HepG2 (cell line): Measurements from ENCODE around the gene SZRD1. TPM values are rescaled to one million over a fixed set of nuclear protein-coding genes. Genes with fewer than 3 reads are reported as not detected.

Source experiments
- ARID4A ChIP-seq: sonication (generic); formaldehyde crosslinking; IDR thresholded peaks from 2 replicates; pipeline ENCODE4 v1.5.0; 2020; ENCODE audit warnings: mild to moderate bottlenecking, missing genetic modification reagents, borderline replicate concordance
- CC2D1A ChIP-seq: sonication (generic); formaldehyde crosslinking; IDR thresholded peaks from 2 replicates; pipeline ENCODE4 v1.8.1; 2023; ENCODE audit warnings: mild to moderate bottlenecking, missing genetic modification reagents
- ELF4 ChIP-seq: sonication (generic); formaldehyde crosslinking; IDR thresholded peaks from 2 replicates; pipeline ENCODE4 v1.5.0; 2020; ENCODE audit warnings: missing genetic modification reagents, mild to moderate bottlenecking, moderate library complexity, borderline replicate concordance
- EZH2 ChIP-seq: conservative IDR thresholded peaks from 2 replicates; pipeline ENCODE4 v1.6.1; 2012; ENCODE audit warnings: mild to moderate bottlenecking, low read depth, low read length, moderate library complexity
- GATAD1 ChIP-seq: IDR thresholded peaks from 2 replicates; pipeline ENCODE4 v1.6.1; 2016; ENCODE audit warnings: missing genetic modification reagents, missing compliant biosample characterization
- GMEB1 ChIP-seq: sonication (generic); formaldehyde crosslinking; IDR thresholded peaks from 2 replicates; pipeline ENCODE4 v1.5.1; 2020; ENCODE audit warnings: missing genetic modification reagents, mild to moderate bottlenecking, borderline replicate concordance
- KAT8 ChIP-seq: IDR thresholded peaks from 2 replicates; pipeline ENCODE4 v1.6.1; 2016; ENCODE audit warnings: missing genetic modification reagents, missing compliant biosample characterization
- MZF1 ChIP-seq: sonication (generic); formaldehyde crosslinking; IDR thresholded peaks from 2 replicates; pipeline ENCODE4 v1.8.1; 2023; ENCODE audit warnings: mild to moderate bottlenecking, missing genetic modification reagents, borderline replicate concordance
- NCOR1 ChIP-seq: fragments of 200-600 bp; sonication (generic); IDR thresholded peaks from 2 replicates; pipeline ENCODE4 v1.7.0; 2017; ENCODE audit warnings: antibody characterized with exemption, low read length, borderline replicate concordance
- NFE2L1 ChIP-seq: sonication (generic); formaldehyde crosslinking; IDR thresholded peaks from 2 replicates; pipeline ENCODE4 v1.4.0; 2020; ENCODE audit warnings: missing genetic modification reagents, mild to moderate bottlenecking, borderline replicate concordance
- NFRKB ChIP-seq: fragments of 450-650 bp; IDR thresholded peaks from 2 replicates; pipeline ENCODE4 v1.6.1; 2017
- SIX1 ChIP-seq: sonication (generic); formaldehyde crosslinking; IDR thresholded peaks from 2 replicates; pipeline ENCODE4 v1.4.0; 2020; ENCODE audit warnings: missing genetic modification reagents, borderline replicate concordance
- XBP1 ChIP-seq: sonication (generic); formaldehyde crosslinking; IDR thresholded peaks from 2 replicates; pipeline ENCODE4 v1.5.0; 2020; ENCODE audit warnings: missing genetic modification reagents
- ZBTB44 ChIP-seq: sonication (generic); formaldehyde crosslinking; IDR thresholded peaks from 2 replicates; pipeline ENCODE4 v1.4.0; 2020; ENCODE audit warnings: missing genetic modification reagents
- ZC3H4 ChIP-seq: sonication (generic); formaldehyde crosslinking; IDR thresholded peaks from 2 replicates; pipeline ENCODE4 v1.4.0; 2020; ENCODE audit warnings: missing genetic modification reagents, borderline replicate concordance
- ZFP90 ChIP-seq: sonication (generic); formaldehyde crosslinking; IDR thresholded peaks from 2 replicates; pipeline ENCODE4 v1.8.0; 2022; ENCODE audit warnings: missing genetic modification reagents, mild to moderate bottlenecking, inconsistent platforms, borderline replicate concordance
- ZNF281 ChIP-seq: sonication (generic); formaldehyde crosslinking; IDR thresholded peaks from 2 replicates; pipeline ENCODE4 v1.4.0; 2020; ENCODE audit warnings: missing genetic modification reagents, borderline replicate concordance
- ZNF607 ChIP-seq: sonication (generic); formaldehyde crosslinking; IDR thresholded peaks from 2 replicates; pipeline ENCODE4 v1.5.1; 2020; ENCODE audit warnings: missing genetic modification reagents, mild to moderate bottlenecking, borderline replicate concordance
- ZNF746 ChIP-seq: sonication (generic); formaldehyde crosslinking; IDR thresholded peaks from 2 replicates; pipeline ENCODE4 v1.8.0; 2022; ENCODE audit warnings: mild to moderate bottlenecking, missing genetic modification reagents
- ZNF781 ChIP-seq: sonication (generic); formaldehyde crosslinking; IDR thresholded peaks from 2 replicates; pipeline ENCODE4 v1.5.1; 2020; ENCODE audit warnings: borderline replicate concordance, mild to moderate bottlenecking, missing genetic modification reagents; ENCODE audit errors: not compliant biosample characterization
- polyA plus RNA-seq, 8 experiments: library from polyadenylated mRNA; depleted of rRNA in 3 of 8; stranded (reverse) in 7 of 8; unstranded in 1 of 8; fragments of >200 nt; fragmentation: Illumina TruSeq in 4 of 8; extraction: Trizol in 4 of 8; gene quantifications; 2 replicates each; pipeline versions ENCODE4 v1.2.1 to v1.2.3, GENCODE V29; 2011 to 2016; ENCODE audit warnings: low read depth in 4 of 8, missing spikeins in 1 of 8, mixed read lengths in 1 of 8; ENCODE audit not compliant: insufficient read depth in 1 of 8
- total RNA-seq, 5 experiments: library from RNA; depleted of rRNA; stranded (reverse); fragments of >200 nt; fragmentation: Illumina TruSeq; extraction: Trizol; gene quantifications; 2 replicates each; pipeline ENCODE4 v1.2.3, GENCODE V29; 2016; ENCODE audit warnings: low read depth in 1 of 5

SZRD1 gene
- total and polyA plus RNA-seq, 2 of the 13 experiments (the other 11 are each of a cell fraction or from before 2014, with no cell fraction given): 28.5 to 41.4 TPM

GRCh38 chr1:16366722-16367257 is at the start of gene SZRD1 (continued):
- TF ChIP-seq ZNF281 (CRISPR knock-in tag) (peak; percentile 83; the same call in 1 of the 2 replicates), GMEB1 (CRISPR knock-in tag) (peak; percentile 92), ZFP90 (CRISPR knock-in tag) (no peak), EZH2 (no peak), ZNF781 (CRISPR knock-in tag) (no peak), NFE2L1 (CRISPR knock-in tag) (no peak), KAT8 (CRISPR knock-in tag) (peak; percentile 95), NCOR1 (no peak; the same call in 1 of the 2 replicates), CC2D1A (CRISPR knock-in tag) (no peak), ZNF746 (CRISPR knock-in tag) (no peak), ARID4A (no peak), GATAD1 (no peak), ZBTB44 (CRISPR knock-in tag) (no peak), ZC3H4 (CRISPR knock-in tag) (no peak), SIX1 (CRISPR knock-in tag) (no peak), MZF1 (CRISPR knock-in tag) (no peak), NFRKB (peak; percentile 56; the same call in 1 of the 2 replicates), ZNF607 (peak; percentile 44; the same call in 1 of the 2 replicates), ELF4 (CRISPR knock-in tag) (peak; percentile 97), XBP1 (CRISPR knock-in tag) (no peak)
